ENCODE results near the gene RASL10A.

Gene RASL10A

DNA sequence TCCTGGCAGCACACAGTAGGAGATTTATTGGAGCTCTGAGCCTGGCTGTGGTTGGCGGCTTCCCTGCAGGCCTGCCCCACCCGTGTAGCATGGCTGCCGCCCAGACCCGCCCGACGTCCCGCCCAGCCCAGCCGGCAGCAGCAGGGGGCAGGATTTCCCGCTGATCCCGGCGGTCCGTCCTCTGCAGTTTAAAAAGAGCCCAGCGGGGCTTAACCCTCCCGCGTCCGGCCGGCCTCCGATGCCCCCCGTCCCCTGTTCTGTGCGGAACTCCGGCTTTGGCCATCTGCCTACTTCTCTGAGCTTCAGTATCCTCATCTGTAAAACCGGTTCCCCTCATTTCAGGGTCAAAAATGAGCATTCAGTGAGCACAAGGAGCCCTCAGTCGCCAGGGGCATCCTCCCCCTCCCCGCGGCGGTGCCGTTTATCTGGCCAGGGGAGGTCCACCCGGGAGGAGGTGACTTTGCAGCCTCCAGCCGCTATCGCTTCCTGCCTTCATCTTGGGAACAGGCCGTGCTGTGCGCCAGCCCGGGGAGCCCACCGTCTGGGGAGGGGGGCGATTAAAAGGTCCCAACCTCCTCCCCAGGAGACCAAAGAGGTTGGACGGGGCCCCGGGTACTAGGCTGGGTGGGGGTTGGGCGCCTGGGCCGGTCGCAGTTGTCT is 9.2 kb downstream of the RASL10A start, which contains the start of gene GAS2L1:
GAS2L1 (plus strand) TSS at position 476 of the 660 bp plus-strand sequence. CDS start 1,456 bp downstream, outside the sequence.
- DNase-seq (ENCODE audit: low read depth in 2 of 2): peak in 1 of 2 donors; percentile 16

DNA sequence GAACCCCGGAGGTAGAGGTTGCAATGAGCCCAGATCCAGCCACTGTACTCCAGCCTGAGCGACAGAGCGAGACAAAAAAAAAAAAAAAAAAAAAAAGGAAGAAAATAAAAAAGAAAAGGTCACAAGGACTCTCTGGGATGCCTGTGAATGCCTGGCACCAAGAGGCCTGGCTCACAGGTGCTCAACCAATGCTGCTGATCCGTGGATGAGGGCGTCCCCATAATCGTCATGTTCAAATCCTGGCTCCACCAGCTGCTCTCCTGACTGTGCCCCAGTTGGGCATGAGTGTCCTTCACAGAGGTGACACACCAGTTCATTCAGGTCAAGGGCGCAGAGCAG is 9.7 kb downstream of the RASL10A start:
- DNase-seq (ENCODE audit: low read depth in 2 of 2): no peak

GRCh38 chr22:29302681-29303465 is 12.6 kb downstream of the RASL10A start:
- DNase-seq (ENCODE audit: low read depth in 2 of 2): no peak

GRCh38 chr22:29302402-29302680 is 13.2 kb downstream of the RASL10A start:
- no peak for DNase-seq (ENCODE audit: low read depth in 2 of 2)

DNA sequence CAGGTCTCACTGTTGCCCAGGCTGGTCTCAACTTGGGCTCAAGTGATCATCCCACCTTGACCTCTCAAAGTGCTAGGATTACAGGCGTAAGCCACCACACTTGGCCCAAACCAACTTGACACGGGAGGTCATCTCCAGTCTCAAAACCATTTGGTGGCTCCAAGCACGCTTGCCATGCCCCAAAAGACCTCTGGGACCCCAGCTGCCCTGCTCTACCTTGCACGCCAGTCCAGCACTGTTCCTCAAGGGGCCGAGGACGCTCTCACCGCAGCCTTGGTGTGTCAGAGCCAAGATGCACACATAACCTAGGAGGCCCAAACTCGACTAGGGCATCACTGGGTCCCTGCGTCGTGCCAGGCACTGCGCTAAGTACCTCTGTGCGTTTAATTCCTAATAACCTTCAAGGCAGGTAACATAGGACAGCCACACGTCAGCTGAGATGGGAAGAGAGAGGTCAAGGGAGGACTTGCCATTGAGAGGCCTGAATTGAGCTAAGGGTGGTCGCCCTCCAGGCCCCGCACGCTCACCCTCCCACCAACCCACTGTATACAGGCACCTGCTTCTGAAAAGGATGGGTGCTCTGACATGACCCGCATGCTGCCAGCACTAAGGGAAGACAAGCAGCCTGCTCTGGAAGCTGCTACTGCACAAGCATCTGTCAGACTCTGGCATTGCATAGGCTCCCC is 13.6 kb downstream of the RASL10A start:
- no peak for DNase-seq (ENCODE audit: low read depth in 2 of 2)

DNA sequence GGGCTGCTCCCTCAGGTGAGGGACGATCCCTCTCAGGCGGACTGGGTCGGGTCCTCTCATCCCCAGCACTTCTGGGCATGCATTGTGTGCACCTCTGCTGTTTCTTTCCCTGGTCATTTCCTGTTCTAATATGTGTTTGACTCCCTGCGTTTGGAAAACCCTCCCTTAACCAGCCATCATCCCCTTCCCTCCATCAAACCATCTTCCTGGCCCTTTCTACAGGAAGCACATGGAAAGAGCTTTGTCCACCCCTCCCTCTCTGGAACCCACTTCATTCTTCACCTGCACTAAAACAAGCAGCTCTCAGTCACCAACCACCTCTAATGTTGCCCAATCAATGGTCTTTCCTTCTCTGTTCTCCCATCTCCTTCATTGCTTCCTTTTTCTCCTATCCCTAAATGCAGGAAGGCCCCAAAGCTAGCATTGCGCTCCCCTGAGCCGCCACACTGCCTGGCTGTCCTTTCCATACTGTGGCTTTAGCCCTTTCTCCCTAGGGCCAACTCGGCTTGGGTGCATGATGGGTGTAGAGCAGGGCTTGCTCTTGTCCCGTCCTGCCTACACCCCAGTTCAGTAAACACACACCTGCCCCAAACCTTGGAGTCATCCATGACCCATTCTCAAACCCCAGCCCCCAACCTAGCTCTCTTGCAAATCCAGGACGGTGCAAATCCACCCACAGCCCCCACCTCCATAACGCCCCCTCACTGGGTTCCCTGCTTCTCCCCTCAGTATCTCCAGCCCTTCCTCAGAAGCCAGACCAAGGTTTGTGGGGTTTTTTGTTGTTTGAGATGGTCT is 14.5 kb downstream of the RASL10A start:
- DNase-seq (ENCODE audit: low read depth in 2 of 2): no peak

DNA sequence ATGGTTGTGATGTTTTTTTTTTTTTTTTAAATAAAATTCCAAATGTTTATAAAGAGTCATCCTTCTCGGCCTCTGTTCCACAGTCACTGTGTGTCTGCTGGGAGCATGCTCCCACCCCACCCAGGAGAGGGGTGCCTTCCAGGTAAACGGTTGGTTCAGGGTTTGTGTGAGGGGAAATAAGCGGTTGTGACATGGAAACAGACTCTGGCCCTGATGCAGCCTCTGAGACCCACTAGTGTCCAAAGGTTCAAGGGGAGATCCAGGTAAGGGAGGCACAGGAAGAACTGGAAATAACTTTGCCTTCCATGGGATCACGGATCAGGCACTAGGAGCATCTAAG is 15.1 kb downstream of the RASL10A start:
- DNase-seq (ENCODE audit: low read depth in 2 of 2): no peak

DNA sequence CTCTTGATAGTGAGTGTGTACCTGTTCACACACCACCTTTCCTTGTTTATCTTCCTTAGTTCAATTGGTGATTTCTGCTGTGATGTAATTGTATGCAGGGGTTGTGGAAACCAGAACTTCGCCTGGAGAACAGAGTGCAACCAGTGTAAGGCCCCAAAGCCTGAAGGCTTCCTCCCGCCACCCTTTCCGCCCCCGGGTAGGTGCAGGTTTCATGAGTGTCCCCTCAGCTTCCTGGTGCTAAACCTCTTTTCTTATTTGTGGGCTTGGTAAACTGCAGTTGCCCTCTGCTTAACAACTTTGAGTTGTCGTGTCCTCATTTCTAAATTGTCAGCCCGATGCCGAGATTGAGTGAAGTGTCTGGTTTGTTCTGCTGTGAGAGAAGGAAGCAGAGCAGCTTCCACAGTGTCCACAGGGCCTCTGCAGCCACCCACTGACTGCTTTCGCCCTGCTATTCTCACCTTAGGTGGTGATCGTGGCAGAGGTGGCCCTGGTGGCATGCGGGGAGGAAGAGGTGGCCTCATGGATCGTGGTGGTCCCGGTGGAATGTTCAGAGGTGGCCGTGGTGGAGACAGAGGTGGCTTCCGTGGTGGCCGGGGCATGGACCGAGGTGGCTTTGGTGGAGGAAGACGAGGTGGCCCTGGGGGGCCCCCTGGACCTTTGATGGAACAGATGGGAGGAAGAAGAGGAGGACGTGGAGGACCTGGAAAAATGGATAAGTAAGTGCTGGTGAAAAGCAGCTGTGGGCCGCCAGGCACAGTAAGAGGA is 16.2 kb downstream of the RASL10A start:
- no peak for DNase-seq (ENCODE audit: low read depth in 2 of 2)

GRCh38 chr22:29298641-29299040 is 16.9 kb downstream of the RASL10A start:
- DNase-seq (ENCODE audit: low read depth in 2 of 2): no peak

DNA sequence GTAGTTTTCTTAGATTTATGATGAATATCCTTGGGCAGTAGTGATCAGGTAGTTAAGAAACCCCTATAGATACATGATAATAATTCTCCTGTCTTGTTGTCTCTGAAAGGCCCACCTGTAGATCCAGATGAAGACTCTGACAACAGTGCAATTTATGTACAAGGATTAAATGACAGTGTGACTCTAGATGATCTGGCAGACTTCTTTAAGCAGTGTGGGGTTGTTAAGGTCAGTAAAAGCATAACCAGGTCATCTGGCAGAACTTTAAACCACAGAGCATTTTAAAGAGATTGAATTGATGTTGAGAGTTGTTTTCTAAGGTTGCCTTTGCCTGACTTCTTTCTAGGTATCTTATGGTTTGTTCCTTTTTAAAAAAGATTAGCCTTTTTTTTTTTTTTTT is 23.1 kb downstream of the RASL10A start:
- DNase-seq (ENCODE audit: low read depth in 2 of 2): no peak

GRCh38 chr22:29291215-29291614 is 24.3 kb downstream of the RASL10A start:
- DNase-seq (ENCODE audit: low read depth in 2 of 2): no peak

DNA sequence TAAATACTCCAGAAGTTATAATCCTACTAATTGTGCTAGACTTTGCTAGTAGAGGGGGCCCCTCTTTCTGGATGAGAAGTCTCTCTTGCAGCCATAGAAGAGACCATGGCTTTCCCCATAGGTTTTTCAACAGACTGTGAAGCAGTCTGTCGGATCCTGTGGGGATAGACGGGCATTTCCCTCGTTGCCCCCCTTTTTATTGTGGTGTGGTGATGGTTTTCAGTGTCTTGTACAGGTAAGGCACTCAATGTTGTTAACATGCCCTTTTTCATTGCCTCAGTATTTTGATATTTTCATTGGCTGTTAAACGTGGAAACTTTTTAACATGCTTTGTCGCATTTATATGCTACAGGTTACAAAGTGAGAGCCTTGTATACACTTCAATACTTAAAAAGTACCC is 25.4 kb downstream of the RASL10A start:
- DNase-seq (ENCODE audit: low read depth in 2 of 2): no peak

DNA sequence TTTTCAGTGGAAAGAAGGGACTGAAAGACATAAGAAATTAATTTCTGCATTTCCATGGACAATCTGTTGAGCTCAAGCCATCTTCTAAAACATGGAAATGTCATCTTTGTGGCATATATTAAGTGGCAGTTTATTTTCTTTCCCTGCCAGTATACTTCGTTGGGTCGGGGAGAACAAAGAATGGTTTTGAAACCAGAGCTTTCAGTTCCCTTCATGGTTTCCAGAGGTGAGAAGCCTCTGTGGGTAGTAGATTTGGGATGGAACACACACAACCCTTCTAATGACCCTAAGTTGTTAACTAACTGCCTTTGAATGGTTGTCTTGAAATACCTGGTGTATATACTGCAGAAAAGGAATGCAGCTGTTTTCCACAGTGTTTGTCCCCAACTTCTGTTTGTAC is 26.7 kb downstream of the RASL10A start:
- no peak for DNase-seq (ENCODE audit: low read depth in 2 of 2)

DNA sequence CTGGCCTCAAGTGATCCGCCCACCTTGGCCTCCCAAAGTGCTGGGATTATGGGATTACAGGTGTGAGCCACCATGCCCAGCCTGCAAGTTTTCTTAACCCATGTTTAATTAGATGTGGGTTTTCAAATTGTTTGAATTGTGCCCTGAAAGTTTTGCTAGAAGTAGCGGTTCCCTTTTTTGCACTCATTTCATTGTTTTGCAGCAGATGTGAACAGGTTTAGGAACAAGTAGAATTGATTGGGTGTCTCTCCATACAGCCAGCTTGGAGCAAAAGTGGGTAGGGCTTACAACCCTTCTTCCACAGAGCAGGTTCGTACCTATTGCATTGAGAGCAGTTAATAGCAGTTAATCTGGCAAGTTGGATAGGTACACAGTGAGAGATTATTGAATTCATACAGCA is 31.3 kb downstream of the RASL10A start:
- DNase-seq (ENCODE audit: low read depth in 2 of 2): no peak

GRCh38 chr22:29277927-29278326 is 37.6 kb downstream of the RASL10A start:
- no peak for DNase-seq (ENCODE audit: low read depth in 2 of 2)

DNA sequence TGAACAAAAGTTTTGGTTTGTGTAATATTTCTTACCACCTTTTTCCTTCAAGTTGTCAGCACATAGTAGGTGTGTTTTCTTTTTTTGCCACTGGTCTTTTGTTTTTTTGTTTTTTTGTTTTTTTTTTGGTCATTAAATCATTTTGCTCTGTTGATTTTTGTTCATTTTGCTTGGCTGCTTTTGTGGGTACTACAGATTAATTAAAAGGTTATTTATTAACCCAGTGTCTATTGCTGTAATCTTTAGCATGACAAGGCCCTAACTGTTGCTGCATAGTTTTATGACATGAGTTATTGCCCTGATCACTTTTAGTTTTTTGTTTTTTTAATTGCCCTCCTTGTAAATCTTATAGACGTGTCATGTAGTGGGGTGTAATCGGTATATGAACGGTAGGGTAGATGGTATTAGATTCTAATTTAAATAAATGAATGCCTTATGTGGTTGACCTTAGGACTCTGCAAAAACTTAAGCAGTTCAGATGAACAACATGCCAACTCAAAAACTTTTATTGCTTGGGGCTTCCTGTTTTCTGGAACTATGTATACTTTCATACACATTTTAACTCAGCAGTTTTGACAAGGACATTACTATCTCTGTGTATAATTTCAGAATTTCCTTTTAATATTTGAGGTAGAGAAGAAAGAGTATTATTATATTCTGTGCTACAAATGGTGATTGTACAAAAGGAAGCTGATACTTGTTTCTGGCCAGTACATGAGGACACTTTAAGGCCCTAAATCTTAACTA is 39.5 kb downstream of the RASL10A start:
- DNase-seq (ENCODE audit: low read depth in 2 of 2): no peak

DNA sequence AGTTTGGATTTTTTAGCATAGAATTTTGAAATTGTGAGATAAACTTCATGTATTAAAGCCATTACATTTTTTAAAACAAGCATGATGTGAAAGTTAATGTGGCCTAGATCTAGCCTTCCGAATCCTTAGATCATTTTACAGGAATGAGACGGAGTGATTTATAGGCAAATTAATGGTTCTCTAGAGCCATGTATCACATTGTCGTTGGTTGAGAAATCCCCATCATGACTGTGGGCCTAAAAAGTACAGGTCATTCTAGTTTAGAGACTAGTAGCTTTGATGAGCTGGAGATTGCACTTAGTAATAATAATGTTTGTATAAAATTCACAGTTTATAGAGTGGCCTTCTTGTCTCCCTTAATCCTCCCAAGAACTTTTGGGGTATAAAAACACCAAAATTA is 40.3 kb downstream of the RASL10A start:
- no peak for DNase-seq (ENCODE audit: low read depth in 2 of 2)

DNA sequence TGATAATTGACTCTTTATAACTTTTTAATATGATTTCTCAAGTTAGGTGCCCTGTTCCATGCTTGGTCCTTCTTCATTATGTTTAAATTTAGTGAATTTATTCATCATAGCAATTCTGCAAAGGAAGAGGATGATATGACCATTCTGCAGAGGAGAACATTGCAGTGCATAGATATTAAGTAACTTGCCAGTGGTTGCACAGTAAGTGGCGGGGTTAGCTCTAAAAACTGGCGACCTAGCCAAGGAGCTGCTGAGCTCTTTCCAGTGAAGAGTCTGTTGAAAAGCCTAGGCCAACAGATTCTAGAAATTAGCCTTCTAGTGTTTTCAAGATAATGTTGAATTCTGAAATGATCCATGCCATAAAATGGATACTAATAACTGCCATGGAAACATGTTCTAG is 42.9 kb downstream of the RASL10A start:
- DNase-seq (ENCODE audit: low read depth in 2 of 2): no peak

DNA sequence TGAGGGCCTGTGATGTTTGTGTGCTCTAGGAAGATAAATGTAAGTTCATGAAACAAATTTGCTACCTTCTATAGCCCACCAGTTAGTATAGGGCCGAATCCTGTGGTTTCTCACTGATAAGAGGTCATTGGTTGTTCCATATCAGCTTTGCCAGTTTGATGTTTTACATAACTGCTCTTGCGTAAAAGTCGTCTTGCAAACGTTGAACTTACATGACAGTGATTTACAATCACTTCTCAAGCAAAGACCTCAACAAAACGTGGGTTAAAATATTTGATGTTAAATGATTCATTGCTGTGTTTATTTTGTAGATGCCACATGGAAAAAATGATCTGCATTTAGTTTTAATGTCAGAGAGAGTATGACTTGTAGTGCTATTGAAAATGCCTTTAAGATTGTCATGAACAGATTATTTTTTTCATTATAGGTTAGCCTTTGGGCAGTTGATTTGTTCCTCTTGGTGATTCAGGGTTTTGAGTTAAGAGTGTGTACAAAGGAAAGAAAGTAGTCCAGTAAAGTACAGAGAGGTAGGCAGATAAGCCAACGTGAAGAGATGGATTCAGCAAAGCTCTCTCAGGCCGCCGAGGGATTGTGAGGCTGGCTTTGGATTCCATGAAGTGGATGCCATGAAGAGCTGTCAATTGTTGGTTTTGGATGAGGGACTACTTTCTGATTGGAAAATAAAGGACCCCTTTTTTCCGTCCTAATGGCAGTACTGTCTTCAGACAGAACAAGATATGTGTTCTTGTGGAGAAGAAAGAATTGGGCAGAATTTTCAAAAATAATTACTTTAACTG is 44.8 kb downstream of the RASL10A start:
- DNase-seq (ENCODE audit: low read depth in 2 of 2): no peak

Data from stimulated activated CD8-positive, alpha-beta memory T cell treated with anti-CD3 and anti-CD28 coated beads, Interleukin-2, amount 100 ng/mL, for 1 hour (primary cell).